Measurements from ENCODE around the gene DNM2. TPM values are rescaled to one million over a fixed set of nuclear protein-coding genes. Genes with fewer than 3 reads are reported as not detected.

DNM2 gene
- total RNA-seq, 1 experiment from 2014 or later: 131 TPM

DNA sequence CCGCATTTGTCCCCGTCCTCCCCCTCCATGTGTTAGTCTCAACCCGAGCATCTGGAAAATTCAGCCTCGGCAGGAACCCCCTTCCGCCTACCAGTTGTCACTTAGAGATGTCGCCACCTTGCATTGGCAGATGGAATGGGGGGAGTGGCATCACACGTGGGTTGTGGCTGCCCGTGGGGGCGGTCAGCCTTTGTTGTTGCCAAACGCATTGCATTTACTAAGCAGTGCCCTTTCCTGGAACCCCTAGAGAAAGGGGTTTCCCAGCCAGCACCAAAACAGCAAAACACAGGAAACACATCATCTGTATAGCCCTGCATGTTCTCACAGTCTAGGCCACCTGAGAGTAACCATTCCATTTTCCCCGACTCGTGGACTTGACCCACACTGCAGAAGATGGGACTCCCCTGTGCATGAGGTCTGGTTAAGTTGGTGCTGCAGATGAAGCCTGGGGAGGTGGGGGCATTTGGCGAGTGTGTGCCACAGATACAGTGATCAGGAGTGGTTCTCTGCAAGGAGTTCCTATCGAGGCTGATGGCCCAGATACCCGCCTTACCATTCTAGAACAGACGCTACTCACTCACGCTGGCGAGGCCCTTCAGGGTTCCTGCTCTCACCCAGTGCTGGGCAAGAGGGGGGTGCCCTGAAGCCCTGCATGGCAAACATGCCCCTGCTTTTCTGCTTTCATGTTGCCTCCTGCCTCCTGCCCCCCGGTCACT is 79.8 kb downstream of the DNM2 start:
- no peaks in the 10 kb centered on the region for H3K9me3 Mint-ChIP-seq
- no peaks in the 10 kb centered on the region for H3K4me1 Mint-ChIP-seq
- ATAC-seq: no peak
- H3K4me3 Mint-ChIP-seq: no peak overlapping the region
- peaks cover 35% of the 10 kb centered on the region for H3K36me3 Mint-ChIP-seq
- ChIA-PET POLR2A (no interaction called here), CTCF (interaction anchor here (1.4 kb wide), 1 partner anchor 61 kb away, joined by 4 read pairs; no protein-coding TSS in a partner anchor)
- TF ChIP-seq, protein P1, sequence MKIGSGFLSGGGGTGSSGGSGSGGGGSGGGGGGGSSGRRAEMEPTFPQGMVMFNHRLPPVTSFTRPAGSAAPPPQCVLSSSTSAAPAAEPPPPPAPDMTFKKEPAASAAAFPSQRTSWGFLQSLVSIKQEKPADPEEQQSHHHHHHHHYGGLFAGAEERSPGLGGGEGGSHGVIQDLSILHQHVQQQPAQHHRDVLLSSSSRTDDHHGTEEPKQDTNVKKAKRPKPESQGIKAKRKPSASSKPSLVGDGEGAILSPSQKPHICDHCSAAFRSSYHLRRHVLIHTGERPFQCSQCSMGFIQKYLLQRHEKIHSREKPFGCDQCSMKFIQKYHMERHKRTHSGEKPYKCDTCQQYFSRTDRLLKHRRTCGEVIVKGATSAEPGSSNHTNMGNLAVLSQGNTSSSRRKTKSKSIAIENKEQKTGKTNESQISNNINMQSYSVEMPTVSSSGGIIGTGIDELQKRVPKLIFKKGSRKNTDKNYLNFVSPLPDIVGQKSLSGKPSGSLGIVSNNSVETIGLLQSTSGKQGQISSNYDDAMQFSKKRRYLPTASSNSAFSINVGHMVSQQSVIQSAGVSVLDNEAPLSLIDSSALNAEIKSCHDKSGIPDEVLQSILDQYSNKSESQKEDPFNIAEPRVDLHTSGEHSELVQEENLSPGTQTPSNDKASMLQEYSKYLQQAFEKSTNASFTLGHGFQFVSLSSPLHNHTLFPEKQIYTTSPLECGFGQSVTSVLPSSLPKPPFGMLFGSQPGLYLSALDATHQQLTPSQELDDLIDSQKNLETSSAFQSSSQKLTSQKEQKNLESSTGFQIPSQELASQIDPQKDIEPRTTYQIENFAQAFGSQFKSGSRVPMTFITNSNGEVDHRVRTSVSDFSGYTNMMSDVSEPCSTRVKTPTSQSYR (CRISPR knock-in tag; IDR thresholded peaks at IDR 0.05): no peak
- no peak for TF ChIP-seq GABPB1 (CRISPR knock-in tag; IDR thresholded peaks at IDR 0.05)
- TF ChIP-seq, protein P2, sequence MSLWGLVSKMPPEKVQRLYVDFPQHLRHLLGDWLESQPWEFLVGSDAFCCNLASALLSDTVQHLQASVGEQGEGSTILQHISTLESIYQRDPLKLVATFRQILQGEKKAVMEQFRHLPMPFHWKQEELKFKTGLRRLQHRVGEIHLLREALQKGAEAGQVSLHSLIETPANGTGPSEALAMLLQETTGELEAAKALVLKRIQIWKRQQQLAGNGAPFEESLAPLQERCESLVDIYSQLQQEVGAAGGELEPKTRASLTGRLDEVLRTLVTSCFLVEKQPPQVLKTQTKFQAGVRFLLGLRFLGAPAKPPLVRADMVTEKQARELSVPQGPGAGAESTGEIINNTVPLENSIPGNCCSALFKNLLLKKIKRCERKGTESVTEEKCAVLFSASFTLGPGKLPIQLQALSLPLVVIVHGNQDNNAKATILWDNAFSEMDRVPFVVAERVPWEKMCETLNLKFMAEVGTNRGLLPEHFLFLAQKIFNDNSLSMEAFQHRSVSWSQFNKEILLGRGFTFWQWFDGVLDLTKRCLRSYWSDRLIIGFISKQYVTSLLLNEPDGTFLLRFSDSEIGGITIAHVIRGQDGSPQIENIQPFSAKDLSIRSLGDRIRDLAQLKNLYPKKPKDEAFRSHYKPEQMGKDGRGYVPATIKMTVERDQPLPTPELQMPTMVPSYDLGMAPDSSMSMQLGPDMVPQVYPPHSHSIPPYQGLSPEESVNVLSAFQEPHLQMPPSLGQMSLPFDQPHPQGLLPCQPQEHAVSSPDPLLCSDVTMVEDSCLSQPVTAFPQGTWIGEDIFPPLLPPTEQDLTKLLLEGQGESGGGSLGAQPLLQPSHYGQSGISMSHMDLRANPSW (CRISPR knock-in tag; conservative IDR thresholded peaks at IDR 0.05; ENCODE audit: low read depth): no peak
- no peak for TF ChIP-seq GTF2I (CRISPR knock-in tag; conservative IDR thresholded peaks at IDR 0.05)
- TF ChIP-seq OVOL2 (CRISPR knock-in tag; IDR thresholded peaks at IDR 0.05; ENCODE audit: borderline replicate concordance): no peak
- no peak for TF ChIP-seq ELF4 (CRISPR knock-in tag; IDR thresholded peaks at IDR 0.05; ENCODE audit: low read depth)
- TF ChIP-seq, protein P3, sequence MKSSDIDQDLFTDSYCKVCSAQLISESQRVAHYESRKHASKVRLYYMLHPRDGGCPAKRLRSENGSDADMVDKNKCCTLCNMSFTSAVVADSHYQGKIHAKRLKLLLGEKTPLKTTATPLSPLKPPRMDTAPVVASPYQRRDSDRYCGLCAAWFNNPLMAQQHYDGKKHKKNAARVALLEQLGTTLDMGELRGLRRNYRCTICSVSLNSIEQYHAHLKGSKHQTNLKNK (CRISPR knock-in tag; IDR thresholded peaks at IDR 0.05): no peak
- TF ChIP-seq MXD4 (CRISPR knock-in tag; IDR thresholded peaks at IDR 0.05; ENCODE audit: borderline replicate concordance): no peak
- no peak for TF ChIP-seq RORB (CRISPR knock-in tag; IDR thresholded peaks at IDR 0.05)
- no peak for TF ChIP-seq ZNF263 (CRISPR knock-in tag; IDR thresholded peaks at IDR 0.05; ENCODE audit: low read depth)
- TF ChIP-seq ZNF396 (CRISPR knock-in tag; IDR thresholded peaks at IDR 0.05; ENCODE audit: borderline replicate concordance): no peak
- TF ChIP-seq JAZF1 (CRISPR knock-in tag; IDR thresholded peaks at IDR 0.05): no peak
- no peak for TF ChIP-seq ZNF317 (CRISPR knock-in tag; IDR thresholded peaks at IDR 0.05; ENCODE audit: borderline replicate concordance, low read depth)
- no peak for TF ChIP-seq JUN (CRISPR knock-in tag; IDR thresholded peaks at IDR 0.05)
- TF ChIP-seq, protein P4, sequence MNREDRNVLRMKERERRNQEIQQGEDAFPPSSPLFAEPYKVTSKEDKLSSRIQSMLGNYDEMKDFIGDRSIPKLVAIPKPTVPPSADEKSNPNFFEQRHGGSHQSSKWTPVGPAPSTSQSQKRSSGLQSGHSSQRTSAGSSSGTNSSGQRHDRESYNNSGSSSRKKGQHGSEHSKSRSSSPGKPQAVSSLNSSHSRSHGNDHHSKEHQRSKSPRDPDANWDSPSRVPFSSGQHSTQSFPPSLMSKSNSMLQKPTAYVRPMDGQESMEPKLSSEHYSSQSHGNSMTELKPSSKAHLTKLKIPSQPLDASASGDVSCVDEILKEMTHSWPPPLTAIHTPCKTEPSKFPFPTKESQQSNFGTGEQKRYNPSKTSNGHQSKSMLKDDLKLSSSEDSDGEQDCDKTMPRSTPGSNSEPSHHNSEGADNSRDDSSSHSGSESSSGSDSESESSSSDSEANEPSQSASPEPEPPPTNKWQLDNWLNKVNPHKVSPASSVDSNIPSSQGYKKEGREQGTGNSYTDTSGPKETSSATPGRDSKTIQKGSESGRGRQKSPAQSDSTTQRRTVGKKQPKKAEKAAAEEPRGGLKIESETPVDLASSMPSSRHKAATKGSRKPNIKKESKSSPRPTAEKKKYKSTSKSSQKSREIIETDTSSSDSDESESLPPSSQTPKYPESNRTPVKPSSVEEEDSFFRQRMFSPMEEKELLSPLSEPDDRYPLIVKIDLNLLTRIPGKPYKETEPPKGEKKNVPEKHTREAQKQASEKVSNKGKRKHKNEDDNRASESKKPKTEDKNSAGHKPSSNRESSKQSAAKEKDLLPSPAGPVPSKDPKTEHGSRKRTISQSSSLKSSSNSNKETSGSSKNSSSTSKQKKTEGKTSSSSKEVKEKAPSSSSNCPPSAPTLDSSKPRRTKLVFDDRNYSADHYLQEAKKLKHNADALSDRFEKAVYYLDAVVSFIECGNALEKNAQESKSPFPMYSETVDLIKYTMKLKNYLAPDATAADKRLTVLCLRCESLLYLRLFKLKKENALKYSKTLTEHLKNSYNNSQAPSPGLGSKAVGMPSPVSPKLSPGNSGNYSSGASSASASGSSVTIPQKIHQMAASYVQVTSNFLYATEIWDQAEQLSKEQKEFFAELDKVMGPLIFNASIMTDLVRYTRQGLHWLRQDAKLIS (CRISPR knock-in tag; IDR thresholded peaks at IDR 0.05; ENCODE audit: borderline replicate concordance): no peak
- TF ChIP-seq SP1 (CRISPR knock-in tag; conservative IDR thresholded peaks at IDR 0.05): no peak
- no peak for TF ChIP-seq NR3C1 (CRISPR knock-in tag; conservative IDR thresholded peaks at IDR 0.05; ENCODE audit: low read depth)
- TF ChIP-seq, protein P5, sequence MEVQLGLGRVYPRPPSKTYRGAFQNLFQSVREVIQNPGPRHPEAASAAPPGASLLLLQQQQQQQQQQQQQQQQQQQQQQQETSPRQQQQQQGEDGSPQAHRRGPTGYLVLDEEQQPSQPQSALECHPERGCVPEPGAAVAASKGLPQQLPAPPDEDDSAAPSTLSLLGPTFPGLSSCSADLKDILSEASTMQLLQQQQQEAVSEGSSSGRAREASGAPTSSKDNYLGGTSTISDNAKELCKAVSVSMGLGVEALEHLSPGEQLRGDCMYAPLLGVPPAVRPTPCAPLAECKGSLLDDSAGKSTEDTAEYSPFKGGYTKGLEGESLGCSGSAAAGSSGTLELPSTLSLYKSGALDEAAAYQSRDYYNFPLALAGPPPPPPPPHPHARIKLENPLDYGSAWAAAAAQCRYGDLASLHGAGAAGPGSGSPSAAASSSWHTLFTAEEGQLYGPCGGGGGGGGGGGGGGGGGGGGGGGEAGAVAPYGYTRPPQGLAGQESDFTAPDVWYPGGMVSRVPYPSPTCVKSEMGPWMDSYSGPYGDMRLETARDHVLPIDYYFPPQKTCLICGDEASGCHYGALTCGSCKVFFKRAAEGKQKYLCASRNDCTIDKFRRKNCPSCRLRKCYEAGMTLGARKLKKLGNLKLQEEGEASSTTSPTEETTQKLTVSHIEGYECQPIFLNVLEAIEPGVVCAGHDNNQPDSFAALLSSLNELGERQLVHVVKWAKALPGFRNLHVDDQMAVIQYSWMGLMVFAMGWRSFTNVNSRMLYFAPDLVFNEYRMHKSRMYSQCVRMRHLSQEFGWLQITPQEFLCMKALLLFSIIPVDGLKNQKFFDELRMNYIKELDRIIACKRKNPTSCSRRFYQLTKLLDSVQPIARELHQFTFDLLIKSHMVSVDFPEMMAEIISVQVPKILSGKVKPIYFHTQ (CRISPR knock-in tag; IDR thresholded peaks at IDR 0.05): no peak
- no peak for TF ChIP-seq SMAD4 (CRISPR knock-in tag; IDR thresholded peaks at IDR 0.05)
- DNase-seq (ENCODE audit: low spot score): no peak
- no peaks in the 10 kb centered on the region for H3K27me3 Mint-ChIP-seq (ENCODE audit: low read depth)
- H3K27ac Mint-ChIP-seq: no peak overlapping the region

All from WTC11 (cell line).